Endometrial microvascular endothelial cells (primary cell): ENCODE results near the gene SMU1. TPM values are rescaled to one million over a fixed set of nuclear protein-coding genes. Genes with fewer than 3 reads are reported as not detected.

Experiments used
- in situ Hi-C: cut with HindIII; loops from 2 replicates; pipeline ENCODE4 v1.10.0; 2017; ENCODE audit warnings: low sequenced_read_pairs, low pct_unique_long_range_greater_than_20kb; ENCODE audit errors: inconsistent ontology term
- total RNA-seq: library from RNA; depleted of rRNA; stranded (reverse); fragments of >200 nt; gene quantifications from one replicate; pipeline ENCODE4 v1.2.3, GENCODE V29; 2015; ENCODE audit errors: inconsistent ontology term

The SMU1 gene
- total RNA-seq, 1 donor from 2014 or later: 21.9 TPM

GRCh38 chr9:33065157-33066076, 11.1 kb downstream of the SMU1 start:
- in situ Hi-C loops: no loop called here

- in situ Hi-C loops: no loop called here
These were observed 25.3 kb downstream of the SMU1 start for GRCh38 chr9:33051144-33051543.

- in situ Hi-C loops: no loop called here
These were observed 26.7 kb downstream of the SMU1 start for GRCh38 chr9:33049680-33050361.

GRCh38 chr9:33048054-33048465, 28.4 kb downstream of the SMU1 start:
- in situ Hi-C loops: no loop called here

GRCh38 chr9:33046061-33046460, 30.4 kb downstream of the SMU1 start:
- in situ Hi-C loops: no loop called here

- in situ Hi-C loops: no loop called here
These were observed 31.7 kb downstream of the SMU1 start for GRCh38 chr9:33044677-33045282.

GRCh38 chr9:33044162-33044673, 32.3 kb downstream of the SMU1 start:
- in situ Hi-C loops: no loop called here

- in situ Hi-C loops: no loop called here
These were observed 32.8 kb downstream of the SMU1 start for GRCh38 chr9:33043671-33044070.

GRCh38 chr9:33042473-33042872, 34.0 kb downstream of the SMU1 start:
- in situ Hi-C loops: no loop called here

- in situ Hi-C loops: no loop called here
These were observed 34.9 kb downstream of the SMU1 start for GRCh38 chr9:33041432-33042188.

- in situ Hi-C loops: no loop called here
These were observed 35.6 kb downstream of the SMU1 start for GRCh38 chr9:33040792-33041431.

GRCh38 chr9:33032865-33033264, 43.6 kb downstream of the SMU1 start:
- in situ Hi-C loops: no loop called here

GRCh38 chr9:33032292-33032691, 44.2 kb downstream of the SMU1 start:
- in situ Hi-C loops: no loop called here

GRCh38 chr9:33030285-33030684, 46.2 kb downstream of the SMU1 start:
- in situ Hi-C loops: no loop called here

GRCh38 chr9:33029231-33029786, 47.2 kb downstream of the SMU1 start:
- in situ Hi-C loops: no loop called here

- in situ Hi-C loops: no loop called here
These were observed 50.7 kb downstream of the SMU1 start for GRCh38 chr9:33025572-33026342.

- in situ Hi-C loops: no loop called here
These were observed 51.4 kb downstream of the SMU1 start, which contains the start of gene DNAJA1 for GRCh38 chr9:33024966-33025571. TSS of gene DNAJA1 (plus strand) at chr9:33025273. CDS start at chr9:33026485, 1,212 bp downstream.
